ENCODE measurements around the gene RNF31. TPM values are rescaled to one million over a fixed set of nuclear protein-coding genes. Genes with fewer than 3 reads are reported as not detected.

The RNF31 gene
- total RNA-seq, 4 donors from 2014 or later = 33.5 to 112 (median 72.9) TPM

DNA sequence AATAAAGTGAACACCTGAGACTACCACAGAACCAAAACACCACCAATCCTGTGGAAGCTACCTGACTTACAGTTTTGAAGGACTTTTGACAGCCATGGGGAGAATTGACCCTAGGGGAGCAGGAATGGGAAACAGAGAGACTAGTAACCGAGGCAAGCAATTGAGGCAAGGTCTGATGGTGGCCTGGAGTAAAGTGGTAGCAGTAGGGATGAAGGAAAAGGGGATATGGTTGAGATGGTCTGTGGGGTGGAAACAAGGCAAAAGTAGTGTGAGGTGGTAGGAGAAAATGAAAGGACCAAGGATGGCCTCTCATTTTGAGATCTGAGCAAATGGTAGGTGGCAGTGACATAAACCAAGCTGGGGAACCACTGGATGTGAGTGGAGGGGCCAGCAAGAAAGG is 9.5 kb downstream of the RNF31 start:
- Histone ChIP-seq H3K27ac (no peak overlapping the region), H3K36me3 (peaks cover 8 to 86% (median 45%) of the 10 kb centered on the region in 3 donors), H3K27me3 (no peaks in the 10 kb centered on the region), H3K4me1 (peaks cover 0 to 13% (median 3%) of the 10 kb centered on the region in 4 donors), H3K9me3 (no peaks in the 10 kb centered on the region), H3K4me3 (no peak overlapping the region)
- 88 to 90% methylated on average over 1 of the region's 1 CpG for WGBS, 2 donors
- DNase-seq (ENCODE audit: low spot score in 2 of 2) = no peak
- TF ChIP-seq EP300 (IDR thresholded peaks at IDR 0.05) (no peak), POLR2A (IDR thresholded peaks at IDR 0.05) (no peak)
- TF ChIP-seq, protein P1, sequence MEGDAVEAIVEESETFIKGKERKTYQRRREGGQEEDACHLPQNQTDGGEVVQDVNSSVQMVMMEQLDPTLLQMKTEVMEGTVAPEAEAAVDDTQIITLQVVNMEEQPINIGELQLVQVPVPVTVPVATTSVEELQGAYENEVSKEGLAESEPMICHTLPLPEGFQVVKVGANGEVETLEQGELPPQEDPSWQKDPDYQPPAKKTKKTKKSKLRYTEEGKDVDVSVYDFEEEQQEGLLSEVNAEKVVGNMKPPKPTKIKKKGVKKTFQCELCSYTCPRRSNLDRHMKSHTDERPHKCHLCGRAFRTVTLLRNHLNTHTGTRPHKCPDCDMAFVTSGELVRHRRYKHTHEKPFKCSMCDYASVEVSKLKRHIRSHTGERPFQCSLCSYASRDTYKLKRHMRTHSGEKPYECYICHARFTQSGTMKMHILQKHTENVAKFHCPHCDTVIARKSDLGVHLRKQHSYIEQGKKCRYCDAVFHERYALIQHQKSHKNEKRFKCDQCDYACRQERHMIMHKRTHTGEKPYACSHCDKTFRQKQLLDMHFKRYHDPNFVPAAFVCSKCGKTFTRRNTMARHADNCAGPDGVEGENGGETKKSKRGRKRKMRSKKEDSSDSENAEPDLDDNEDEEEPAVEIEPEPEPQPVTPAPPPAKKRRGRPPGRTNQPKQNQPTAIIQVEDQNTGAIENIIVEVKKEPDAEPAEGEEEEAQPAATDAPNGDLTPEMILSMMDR (IDR thresholded peaks at IDR 0.05) = no peak

DNA sequence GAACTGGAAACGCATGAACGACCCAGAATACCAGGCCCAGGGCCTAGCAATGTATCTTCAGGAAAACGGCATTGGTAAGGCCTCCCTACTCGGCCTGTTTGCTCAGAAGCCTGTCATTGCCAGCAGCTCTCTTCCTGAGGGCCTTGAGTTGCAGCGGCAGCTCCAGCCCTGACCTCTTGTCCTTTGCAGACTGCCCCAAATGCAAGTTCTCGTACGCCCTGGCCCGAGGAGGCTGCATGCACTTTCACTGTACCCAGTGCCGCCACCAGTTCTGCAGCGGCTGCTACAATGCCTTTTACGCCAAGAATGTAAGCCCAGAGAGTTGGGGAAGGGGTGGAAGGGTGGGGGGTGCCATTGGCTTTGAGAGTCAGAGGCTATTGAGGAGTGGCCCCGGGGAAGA is 10.0 kb downstream of the RNF31 start:
- Histone ChIP-seq H3K27ac (no peak overlapping the region), H3K4me1 (peaks cover 0 to 17% (median 6%) of the 10 kb centered on the region in 4 donors), H3K4me3 (no peak overlapping the region), H3K27me3 (no peaks in the 10 kb centered on the region), H3K36me3 (peaks cover 8 to 81% (median 40%) of the 10 kb centered on the region in 3 donors), H3K9me3 (no peaks in the 10 kb centered on the region)
- WGBS, 2 donors = 90 to 93% methylated on average over 12 of the region's 12 CpGs
- DNase-seq (ENCODE audit: low spot score in 2 of 2) = no peak
- TF ChIP-seq, protein P1 (IDR thresholded peaks at IDR 0.05) = no peak

DNA sequence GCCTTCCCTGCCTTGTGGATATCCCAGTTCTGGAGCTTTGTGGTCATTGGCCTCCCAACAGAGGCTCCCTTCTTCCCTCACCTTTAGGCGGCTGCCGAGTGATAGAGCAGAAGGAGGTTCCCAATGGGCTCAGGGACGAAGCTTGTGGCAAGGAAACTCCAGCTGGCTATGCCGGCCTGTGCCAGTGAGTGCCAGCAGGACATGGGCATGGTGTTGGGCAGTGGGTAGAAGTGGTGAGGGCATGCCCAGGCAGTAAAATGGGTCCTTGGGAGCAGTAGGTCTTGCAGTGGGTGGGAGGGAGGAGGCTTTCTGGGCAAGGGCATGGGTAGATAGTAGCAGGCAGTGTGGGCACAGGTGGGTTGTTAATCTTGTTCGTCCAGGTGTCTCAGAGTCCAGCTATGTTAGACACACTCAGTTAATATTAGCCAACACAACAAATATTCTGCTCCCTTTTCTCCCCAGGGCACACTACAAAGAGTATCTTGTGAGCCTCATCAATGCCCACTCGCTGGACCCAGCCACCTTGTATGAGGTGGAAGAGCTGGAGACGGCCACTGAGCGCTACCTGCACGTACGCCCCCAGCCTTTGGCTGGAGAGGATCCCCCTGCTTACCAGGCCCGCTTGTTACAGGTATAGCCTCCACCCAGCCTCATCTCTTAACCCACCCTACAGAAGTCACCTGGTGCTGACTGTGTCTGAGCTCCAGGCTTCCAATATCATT is 12.6 kb downstream of the RNF31 start:
- Histone ChIP-seq H3K4me1 (peaks cover 0 to 42% (median 19%) of the 10 kb centered on the region in 4 donors), H3K9me3 (no peaks in the 10 kb centered on the region), H3K36me3 (peaks cover 12 to 80% (median 54%) of the 10 kb centered on the region in 3 donors), H3K27ac (peak overlapping the region; percentile 94 to 99 (median 97)), H3K27me3 (no peaks in the 10 kb centered on the region), H3K4me3 (no peak overlapping the region)
- no peak for DNase-seq (ENCODE audit: low spot score in 2 of 2)
- whole genome bisulfite sequencing, 2 donors = 81 to 85% methylated on average over 11 of the region's 11 CpGs
- no peak for TF ChIP-seq EP300 (IDR thresholded peaks at IDR 0.05)
- no peak for TF ChIP-seq POLR2A (IDR thresholded peaks at IDR 0.05)
- TF ChIP-seq, protein P1 (IDR thresholded peaks at IDR 0.05) = no peak

DNA sequence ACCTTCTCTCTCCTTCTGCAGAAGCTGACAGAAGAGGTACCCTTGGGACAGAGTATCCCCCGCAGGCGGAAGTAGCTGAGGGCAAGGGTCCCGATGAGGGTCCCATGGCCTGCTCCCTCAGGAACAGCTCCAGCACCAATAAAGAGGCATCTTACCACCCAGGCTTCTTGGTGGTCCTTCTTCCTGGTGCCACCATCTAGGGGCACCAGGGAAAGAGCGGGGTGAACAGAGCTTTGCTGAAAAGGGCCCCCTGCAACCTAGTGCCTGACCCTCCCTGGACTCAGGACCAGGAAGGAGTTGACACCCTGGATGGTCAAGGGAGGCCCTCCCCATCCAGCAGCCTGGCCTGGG is 13.2 kb downstream of the RNF31 start:
- Histone ChIP-seq H3K27me3 (no peaks in the 10 kb centered on the region), H3K4me1 (peaks cover 0 to 46% (median 19%) of the 10 kb centered on the region in 4 donors), H3K27ac (peak overlapping the region; percentile 94 to 99 (median 97)), H3K4me3 (no peak overlapping the region), H3K9me3 (no peaks in the 10 kb centered on the region), H3K36me3 (peaks cover 10 to 80% (median 54%) of the 10 kb centered on the region in 3 donors)
- 74 to 84% methylated on average over 4 of the region's 4 CpGs for WGBS, 2 donors
- no peak for DNase-seq (ENCODE audit: low spot score in 2 of 2)
- TF ChIP-seq, protein P1 (IDR thresholded peaks at IDR 0.05) = no peak
- TF ChIP-seq EP300 (IDR thresholded peaks at IDR 0.05) (no peak), POLR2A (IDR thresholded peaks at IDR 0.05) (no peak)
